Activated T-cell treated with anti-CD3 and anti-CD28 coated beads for 24 hours (primary cell): Measurements from ENCODE around the gene CACNA2D3.

Experiments used
- DNase-seq: peaks from one replicate; pipeline ENCODE4 v3.0.0-alpha.2; 2020; ENCODE audit warnings: low read depth

Gene CACNA2D3

GRCh38 chr3:54745843-54746242 is 623.5 kb downstream of the CACNA2D3 start:
- DNase-seq = no peak

- no peak for DNase-seq
Observed at GRCh38 chr3:54746722-54747121, 624.4 kb downstream of the CACNA2D3 start.

- DNase-seq = no peak
Observed at GRCh38 chr3:54755756-54756155, 633.4 kb downstream of the CACNA2D3 start.

GRCh38 chr3:54756330-54756731 is 634.0 kb downstream of the CACNA2D3 start:
- DNase-seq = no peak

GRCh38 chr3:54758461-54758860 is 636.1 kb downstream of the CACNA2D3 start:
- no peak for DNase-seq

GRCh38 chr3:54759166-54759565 is 636.8 kb downstream of the CACNA2D3 start:
- DNase-seq = no peak

GRCh38 chr3:54760201-54760600 is 637.8 kb downstream of the CACNA2D3 start:
- no peak for DNase-seq

- DNase-seq = no peak
Observed at GRCh38 chr3:54761637-54762036, 639.3 kb downstream of the CACNA2D3 start.

GRCh38 chr3:54764911-54765310 is 642.6 kb downstream of the CACNA2D3 start:
- no peak for DNase-seq

GRCh38 chr3:54771050-54771449 is 648.7 kb downstream of the CACNA2D3 start:
- no peak for DNase-seq

GRCh38 chr3:54772051-54772450 is 649.7 kb downstream of the CACNA2D3 start:
- no peak for DNase-seq

- DNase-seq = no peak
Observed at GRCh38 chr3:54772746-54773145, 650.4 kb downstream of the CACNA2D3 start.

- no peak for DNase-seq
Observed at GRCh38 chr3:54773271-54773670, 650.9 kb downstream of the CACNA2D3 start.

GRCh38 chr3:54776601-54777000 is 654.2 kb downstream of the CACNA2D3 start:
- no peak for DNase-seq

- DNase-seq = no peak
Observed at GRCh38 chr3:54777141-54777540, 654.8 kb downstream of the CACNA2D3 start.

GRCh38 chr3:54780336-54780735 is 658.0 kb downstream of the CACNA2D3 start:
- DNase-seq = no peak

- DNase-seq = no peak
Observed at GRCh38 chr3:54781728-54782127, 659.4 kb downstream of the CACNA2D3 start.

- DNase-seq = no peak
Observed at GRCh38 chr3:54783611-54784010, 661.3 kb downstream of the CACNA2D3 start.

GRCh38 chr3:54784021-54784420 is 661.7 kb downstream of the CACNA2D3 start:
- DNase-seq = no peak

GRCh38 chr3:54785976-54786375 is 663.6 kb downstream of the CACNA2D3 start:
- no peak for DNase-seq

- no peak for DNase-seq
Observed at GRCh38 chr3:54790051-54790450, 667.7 kb downstream of the CACNA2D3 start.

GRCh38 chr3:54791501-54792156 is 669.3 kb downstream of the CACNA2D3 start:
- no peak for DNase-seq

- DNase-seq = no peak
Observed at GRCh38 chr3:54792584-54792983, 670.2 kb downstream of the CACNA2D3 start.

- DNase-seq = no peak
Observed at GRCh38 chr3:54793171-54793570, 670.8 kb downstream of the CACNA2D3 start.
